CD4-positive, alpha-beta T cell (primary cell): Measurements from ENCODE around the gene ARHGEF4. TPM values are rescaled to one million over a fixed set of nuclear protein-coding genes. Genes with fewer than 3 reads are reported as not detected.

Source experiments
- ATAC-seq: fragments of 200-7000 bp; cut with Tn5 transposase; one replicate; pipeline ENCODE4 v1.10.0; 2022; ENCODE audit warnings: mild to moderate bottlenecking; ENCODE audit not compliant: poor library complexity
- CTCF ChIA-PET: fragments of 350-600 bp; sonication (Branson Sonifier 250); formaldehyde crosslinking; loops from one replicate; lab custom pipeline; 2021; ENCODE audit warnings: antibody characterized with exemption, inconsistent platforms; lab: Charles Lee
- POLR2A ChIA-PET: fragments of 350-600 bp; sonication (Branson Sonifier 250); formaldehyde crosslinking; loops from one replicate; lab custom pipeline; 2021; ENCODE audit warnings: antibody characterized with exemption, inconsistent platforms; lab: Charles Lee
- DNase-seq, 14 experiments: peaks; one replicate each; pipeline ENCODE4 v3.0.0-alpha.2; 2013 to 2020; ENCODE audit warnings: mixed read lengths in 2 of 14
- H3K27ac ChIP-seq, 2 donors: one replicate each; pipeline versions ENCODE4 v1.5.1 to v1.7.0; 2013; ENCODE audit warnings: low read length in 2 of 2, low read depth in 1 of 2, mild to moderate bottlenecking in 1 of 2
- H3K27me3 ChIP-seq, 2 experiments: 1 replicate in 1 of 2; 2 replicates in 1 of 2; pipeline versions ENCODE4 v1.6.1 to v1.7.0; 2013; ENCODE audit warnings: low read length in 2 of 2, control low read depth in 1 of 2, mild to moderate bottlenecking in 1 of 2, moderate library complexity in 1 of 2; ENCODE audit not compliant: insufficient read depth in 2 of 2, control insufficient read depth in 1 of 2
- H3K36me3 ChIP-seq: one replicate; pipeline ENCODE4 v1.6.1; 2013; ENCODE audit warnings: low read length, control low read depth; ENCODE audit not compliant: insufficient read depth
- H3K4me1 ChIP-seq: one replicate; pipeline ENCODE4 v1.6.1; 2013; ENCODE audit warnings: low read length, control low read depth; ENCODE audit not compliant: insufficient read depth
- H3K4me3 ChIP-seq: one replicate; pipeline ENCODE4 v1.5.1; 2013; ENCODE audit warnings: mild to moderate bottlenecking, low read length, moderate library complexity
- H3K9me3 ChIP-seq, 2 experiments: 1 replicate in 1 of 2; 2 replicates in 1 of 2; pipeline versions ENCODE4 v1.6.1 to v1.7.0; 2013; ENCODE audit warnings: low read length in 2 of 2, mild to moderate bottlenecking in 2 of 2, control low read depth in 1 of 2, moderate library complexity in 1 of 2; ENCODE audit not compliant: control insufficient read depth in 1 of 2, insufficient read depth in 1 of 2
- H3K27ac Mint-ChIP-seq: one replicate; pipeline ENCODE4 v1.8.0; 2020; ENCODE audit warnings: mixed read lengths
- H3K27me3 Mint-ChIP-seq: one replicate; pipeline ENCODE4 v1.8.0; 2021; ENCODE audit warnings: mixed read lengths
- H3K36me3 Mint-ChIP-seq: one replicate; pipeline ENCODE4 v1.8.0; 2021; ENCODE audit warnings: low read depth, mixed read lengths
- H3K4me1 Mint-ChIP-seq: one replicate; pipeline ENCODE4 v1.8.0; 2021; ENCODE audit warnings: low read depth, mixed read lengths
- H3K4me3 Mint-ChIP-seq: one replicate; pipeline ENCODE4 v1.8.0; 2020; ENCODE audit warnings: mild to moderate bottlenecking, mixed read lengths
- H3K9me3 Mint-ChIP-seq: one replicate; pipeline ENCODE4 v1.8.0; 2020; ENCODE audit warnings: mixed read lengths
- CTCF ChIP-seq: fragments of 200-600 bp; IDR thresholded peaks from one replicate; pipeline ENCODE4 v1.8.0; 2022; ENCODE audit warnings: antibody characterized with exemption, mild to moderate bottlenecking
- intact Hi-C, 2 experiments: fragments of 100-400 bp; cut with DNase I in 1 of 2; cut with micrococcal nuclease in 1 of 2; formaldehyde crosslinking; loops; one replicate each; pipeline versions ENCODE4 v1.15.1 to v1.9.0; 2023 to 2025; cut with DNase I, micrococcal nuclease
- total RNA-seq, 174 experiments: library from RNA in 2 of 174; stranded (reverse) in 2 of 174; gene quantifications; one replicate each; pipeline ENCODE4 v1.2.3 and lab custom pipeline; 2021 to 2026

Gene ARHGEF4
- total RNA-seq, 2 experiments from 2014 or later: 3.6 to 4.1 TPM

- ATAC-seq (no peak), DNase-seq (peak in 2 of 14 experiments; percentile 12 to 21)
- Mint-ChIP-seq H3K4me1 (peaks cover 7% of the 10 kb centered on the region), H3K4me3 (peak overlapping the region; percentile 77), H3K27me3 (peaks cover 4% of the 10 kb centered on the region), H3K36me3 (no peaks in the 10 kb centered on the region), H3K27ac (no peak overlapping the region), H3K9me3 (no peaks in the 10 kb centered on the region)
- TF ChIP-seq CTCF: no peak
- peaks cover 0 to 2% of the 10 kb centered on the region in 2 experiments for H3K27me3 ChIP-seq
- no peaks in the 10 kb centered on the region for H3K36me3 ChIP-seq
- intact Hi-C loops: loop anchor here in 1 of 2 experiments (5.0 to 10.0 kb wide), 4 partner anchors 306 to 699 kb away; partner anchors contain the start of genes IMP4, MZT2A, MZT2B and SMPD4
- POLR2A ChIA-PET: no interaction called here
- no peak overlapping the region for H3K27ac ChIP-seq
- no peak overlapping the region for H3K4me3 ChIP-seq
- H3K9me3 ChIP-seq: no peaks in the 10 kb centered on the region
- CTCF ChIA-PET: interaction anchor here (1.6 to 1.7 kb wide), 2 partner anchors 73 to 77 kb away, joined by 5 to 12 read pairs; no protein-coding TSS in a partner anchor
- H3K4me1 ChIP-seq: peaks cover 17% of the 10 kb centered on the region
These were observed 40.4 kb upstream of the ARHGEF4 start for GRCh38 chr2:130796290-130796689.

- POLR2A ChIA-PET: interaction anchor here (0.7 to 2.0 kb wide), 11 partner anchors 22 to 455 kb away, joined by 3 to 13 read pairs (median 6); partner anchors contain the start of genes FAM168B, GPR148 and IMP4
- intact Hi-C loops: loop anchor here (1.0 to 10.0 kb wide), 7 partner anchors 23 to 697 kb away; partner anchors contain the start of genes IMP4 (in 1 of the 2), MZT2A (in 1 of the 2), MZT2B (in 1 of the 2) and SMPD4 (in 1 of the 2)
- H3K27me3 Mint-ChIP-seq: peaks cover 4% of the 10 kb centered on the region
- no peaks in the 10 kb centered on the region for H3K36me3 Mint-ChIP-seq
- peak; percentile 84 to 96 (median 90) for DNase-seq
- peak overlapping the region; percentile 71 for H3K27ac Mint-ChIP-seq
- Histone ChIP-seq H3K27me3 (peaks cover 0 to 2% of the 10 kb centered on the region in 2 experiments), H3K4me1 (peaks cover 17% of the 10 kb centered on the region), H3K9me3 (no peaks in the 10 kb centered on the region), H3K27ac (peak overlapping the region; percentile 74 to 87), H3K36me3 (no peaks in the 10 kb centered on the region), H3K4me3 (peak overlapping the region; percentile 94)
- TF ChIP-seq CTCF: peak; percentile 68
- peak overlapping the region; percentile 85 for H3K4me3 Mint-ChIP-seq
- peak; percentile 88 for ATAC-seq
- no peaks in the 10 kb centered on the region for H3K9me3 Mint-ChIP-seq
- peaks cover 7% of the 10 kb centered on the region for H3K4me1 Mint-ChIP-seq
- CTCF ChIA-PET: interaction anchor here (0.6 to 3.5 kb wide), 18 partner anchors 23 to 465 kb away, joined by 3 to 62 read pairs (median 4); partner anchors contain the start of genes ARHGEF4 and FAM168B
These were observed 39.0 kb upstream of the ARHGEF4 start for GRCh38 chr2:130797493-130798435.

- peak overlapping the region; percentile 71 for H3K27ac Mint-ChIP-seq
- CTCF ChIA-PET: interaction anchor here (1.1 to 3.5 kb wide), 2 partner anchors 22 to 76 kb away, joined by 5 to 62 read pairs; no protein-coding TSS in a partner anchor
- no peaks in the 10 kb centered on the region for H3K36me3 Mint-ChIP-seq
- peaks cover 0 to 2% of the 10 kb centered on the region in 2 experiments for H3K27me3 ChIP-seq
- DNase-seq (peak in 3 of 14 experiments; percentile 8 to 29 (median 9)), ATAC-seq (no peak)
- H3K36me3 ChIP-seq: no peaks in the 10 kb centered on the region
- intact Hi-C loops: loop anchor here in 1 of 2 experiments (1.0 to 10.0 kb wide), 6 partner anchors 22 to 696 kb away; partner anchors contain the start of genes IMP4, MZT2A, MZT2B and SMPD4
- peak overlapping the region; percentile 94 for H3K4me3 ChIP-seq
- peaks cover 17% of the 10 kb centered on the region for H3K4me1 ChIP-seq
- H3K27ac ChIP-seq: no peak overlapping the region
- no peak for TF ChIP-seq CTCF
- H3K4me3 Mint-ChIP-seq: peak overlapping the region; percentile 78
- POLR2A ChIA-PET: interaction anchor here (1.4 to 2.0 kb wide), 3 partner anchors 73 to 456 kb away, joined by 4 to 13 read pairs (median 9); partner anchors contain the start of gene IMP4
- H3K4me1 Mint-ChIP-seq: peaks cover 7% of the 10 kb centered on the region
- H3K9me3 ChIP-seq: no peaks in the 10 kb centered on the region
- H3K9me3 Mint-ChIP-seq: no peaks in the 10 kb centered on the region
- no peaks in the 10 kb centered on the region for H3K27me3 Mint-ChIP-seq
These were observed 38.1 kb upstream of the ARHGEF4 start for GRCh38 chr2:130798472-130799218.
